Activated CD8-positive, alpha-beta T cell treated with anti-CD3 and anti-CD28 coated beads, Interleukin-2, amount 10 ng/mL, durations not matched to agents 7 days and 5 days (primary cell): ENCODE measurements around the gene TOLLIP. TPM values are rescaled to one million over a fixed set of nuclear protein-coding genes. Genes with fewer than 3 reads are reported as not detected.

Experiments used
- ATAC-seq: fragments of 150-1000 bp; cut with Tn5 transposase; one replicate; pipeline ENCODE4 v1.10.0; 2021; ENCODE audit warnings: moderate library complexity
- CTCF ChIA-PET: fragments of 350-600 bp; sonication (Branson Sonifier 250); formaldehyde crosslinking; loops from one replicate; lab custom pipeline; 2021; ENCODE audit warnings: antibody characterized with exemption; lab: Charles Lee
- POLR2A ChIA-PET: fragments of 350-600 bp; sonication (Branson Sonifier 250); formaldehyde crosslinking; loops from one replicate; lab custom pipeline; 2021; ENCODE audit warnings: antibody characterized with exemption; lab: Charles Lee
- DNase-seq: peaks from one replicate; pipeline ENCODE4 v3.0.0-alpha.2; 2020
- H3K27ac Mint-ChIP-seq: one replicate; pipeline ENCODE4 v1.8.0; 2021; ENCODE audit warnings: mild to moderate bottlenecking, mixed read lengths
- H3K27me3 Mint-ChIP-seq: one replicate; pipeline ENCODE4 v1.8.0; 2021; ENCODE audit warnings: low read depth, mixed read lengths
- H3K36me3 Mint-ChIP-seq: one replicate; pipeline ENCODE4 v1.8.0; 2021; ENCODE audit warnings: low read depth, mixed read lengths
- H3K4me1 Mint-ChIP-seq: one replicate; pipeline ENCODE4 v1.8.0; 2021; ENCODE audit warnings: low read depth, mixed read lengths
- H3K4me3 Mint-ChIP-seq: one replicate; pipeline ENCODE4 v1.8.0; 2021; ENCODE audit warnings: mild to moderate bottlenecking, mixed read lengths
- H3K9me3 Mint-ChIP-seq: one replicate; pipeline ENCODE4 v1.8.0; 2022; ENCODE audit warnings: mixed read lengths; ENCODE audit not compliant: insufficient read depth
- total RNA-seq, 2 experiments: library from RNA; stranded (reverse); gene quantifications; one replicate each; pipeline ENCODE4 v1.2.3, GENCODE V29; 2021

TOLLIP gene
- total RNA-seq, 2 experiments from 2014 or later = 27.1 to 34.3 TPM

DNA sequence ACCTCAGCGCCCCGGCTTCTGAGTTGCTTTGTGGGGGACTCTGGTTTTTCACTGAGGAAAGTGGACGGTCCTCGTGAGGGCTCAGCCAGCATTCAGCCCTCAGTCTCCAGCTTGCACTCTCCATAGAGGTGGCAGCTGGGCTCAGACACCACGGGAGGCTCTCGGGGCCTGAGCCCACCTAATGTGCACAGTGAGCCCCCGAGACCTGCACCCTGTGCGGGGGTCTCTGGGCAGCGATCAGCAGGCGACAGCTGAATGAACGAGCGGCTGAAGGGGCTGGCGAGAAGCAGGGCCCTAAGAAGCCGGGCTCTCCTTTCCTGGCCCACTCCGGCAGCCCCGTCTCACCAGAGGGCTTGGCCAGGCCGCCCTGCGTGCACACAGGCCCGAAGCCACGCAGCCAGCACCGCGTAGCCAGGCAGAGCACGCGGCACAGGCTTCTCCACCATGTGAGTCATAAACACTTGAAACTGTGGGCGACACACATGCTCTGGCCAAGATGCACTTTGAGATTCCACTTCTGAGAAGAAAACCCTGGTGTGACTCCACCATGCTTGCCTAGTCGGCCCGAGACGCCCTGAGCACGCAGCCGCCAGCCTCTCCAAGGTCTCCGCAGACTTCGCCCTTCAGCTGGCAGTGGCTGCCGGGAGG, 28.0 kb downstream of the TOLLIP start:
- Mint-ChIP-seq H3K4me3 (no peak overlapping the region), H3K27ac (no peak overlapping the region), H3K9me3 (no peaks in the 10 kb centered on the region), H3K4me1 (no peaks in the 10 kb centered on the region), H3K36me3 (peaks cover 10% of the 10 kb centered on the region), H3K27me3 (no peaks in the 10 kb centered on the region)
- ATAC-seq (no peak), DNase-seq (no peak)
- ChIA-PET CTCF (no interaction called here), POLR2A (no interaction called here)

DNA sequence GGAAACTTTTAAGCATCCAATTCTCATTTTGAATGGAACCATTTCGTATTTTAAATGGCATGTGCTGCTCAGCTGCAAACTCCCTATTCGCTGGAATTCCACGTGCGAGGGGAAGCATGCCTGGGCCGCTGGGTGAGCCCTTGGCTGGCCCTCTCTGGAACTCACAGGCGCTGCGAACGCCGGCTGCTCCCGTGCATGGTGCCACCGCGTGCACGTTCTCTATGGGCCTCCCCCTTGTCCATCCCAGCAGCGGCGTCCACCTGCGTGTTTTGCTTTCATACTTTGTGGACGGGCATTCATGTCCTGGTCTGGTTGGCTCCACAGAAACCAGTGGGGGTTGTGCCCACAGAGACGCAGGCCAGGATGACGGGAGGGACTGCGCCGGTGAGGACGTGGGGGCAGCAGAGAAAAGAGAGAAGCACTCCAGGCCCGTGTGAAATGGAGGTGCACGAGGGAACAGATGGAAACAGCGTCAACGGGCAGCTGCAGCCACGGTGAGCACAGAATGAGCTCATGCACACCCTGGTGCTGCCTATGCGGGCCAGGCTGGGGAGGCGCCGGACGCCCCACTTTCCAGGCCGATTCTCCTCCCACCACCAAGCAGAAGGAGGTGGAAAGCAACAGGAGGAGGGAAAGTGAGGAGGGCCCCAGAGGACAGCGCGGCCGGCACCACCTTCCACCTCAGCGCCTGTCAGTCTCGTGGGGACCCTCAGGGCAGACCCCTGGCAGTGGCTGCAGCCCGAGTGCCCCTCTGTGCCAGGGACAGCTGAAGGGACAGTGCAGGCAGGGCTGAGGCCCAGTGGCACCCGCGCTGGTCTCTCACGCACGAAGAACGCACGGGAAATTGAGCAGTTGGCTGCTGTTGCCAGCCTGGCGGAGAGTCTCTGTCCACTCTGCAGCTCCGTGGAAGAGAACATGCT, 29.1 kb downstream of the TOLLIP start:
- ChIA-PET CTCF (no interaction called here), POLR2A (no interaction called here)
- H3K4me1 Mint-ChIP-seq = no peaks in the 10 kb centered on the region
- ATAC-seq (no peak), DNase-seq (no peak)
- no peaks in the 10 kb centered on the region for H3K9me3 Mint-ChIP-seq
- H3K4me3 Mint-ChIP-seq = no peak overlapping the region
- no peak overlapping the region for H3K27ac Mint-ChIP-seq
- no peaks in the 10 kb centered on the region for H3K27me3 Mint-ChIP-seq
- H3K36me3 Mint-ChIP-seq = peaks cover 6% of the 10 kb centered on the region

DNA sequence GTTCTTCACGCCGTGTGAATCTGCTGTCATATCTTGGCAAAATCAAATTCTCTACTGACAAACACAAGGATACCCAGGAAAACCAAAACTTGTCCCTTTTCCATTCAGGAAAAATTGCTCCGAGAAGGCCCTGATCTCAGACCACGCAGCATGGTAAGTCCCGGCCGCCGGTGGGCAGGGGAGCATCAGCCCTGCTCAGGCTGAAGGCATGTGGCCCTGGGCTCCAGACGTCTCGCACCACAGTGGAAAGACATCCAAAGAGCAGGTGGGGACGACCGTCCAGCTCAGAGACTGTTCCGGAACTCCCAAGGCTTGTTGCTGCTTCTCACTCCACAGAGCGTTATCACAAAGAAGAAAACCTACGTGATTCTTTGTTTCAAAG, 29.8 kb downstream of the TOLLIP start:
- ATAC-seq (no peak), DNase-seq (no peak)
- POLR2A ChIA-PET = no interaction called here
- H3K27me3 Mint-ChIP-seq = no peaks in the 10 kb centered on the region
- H3K4me3 Mint-ChIP-seq = no peak overlapping the region
- peaks cover 4% of the 10 kb centered on the region for H3K36me3 Mint-ChIP-seq
- CTCF ChIA-PET = no interaction called here
- no peak overlapping the region for H3K27ac Mint-ChIP-seq
- H3K9me3 Mint-ChIP-seq = no peaks in the 10 kb centered on the region
- no peaks in the 10 kb centered on the region for H3K4me1 Mint-ChIP-seq

DNA sequence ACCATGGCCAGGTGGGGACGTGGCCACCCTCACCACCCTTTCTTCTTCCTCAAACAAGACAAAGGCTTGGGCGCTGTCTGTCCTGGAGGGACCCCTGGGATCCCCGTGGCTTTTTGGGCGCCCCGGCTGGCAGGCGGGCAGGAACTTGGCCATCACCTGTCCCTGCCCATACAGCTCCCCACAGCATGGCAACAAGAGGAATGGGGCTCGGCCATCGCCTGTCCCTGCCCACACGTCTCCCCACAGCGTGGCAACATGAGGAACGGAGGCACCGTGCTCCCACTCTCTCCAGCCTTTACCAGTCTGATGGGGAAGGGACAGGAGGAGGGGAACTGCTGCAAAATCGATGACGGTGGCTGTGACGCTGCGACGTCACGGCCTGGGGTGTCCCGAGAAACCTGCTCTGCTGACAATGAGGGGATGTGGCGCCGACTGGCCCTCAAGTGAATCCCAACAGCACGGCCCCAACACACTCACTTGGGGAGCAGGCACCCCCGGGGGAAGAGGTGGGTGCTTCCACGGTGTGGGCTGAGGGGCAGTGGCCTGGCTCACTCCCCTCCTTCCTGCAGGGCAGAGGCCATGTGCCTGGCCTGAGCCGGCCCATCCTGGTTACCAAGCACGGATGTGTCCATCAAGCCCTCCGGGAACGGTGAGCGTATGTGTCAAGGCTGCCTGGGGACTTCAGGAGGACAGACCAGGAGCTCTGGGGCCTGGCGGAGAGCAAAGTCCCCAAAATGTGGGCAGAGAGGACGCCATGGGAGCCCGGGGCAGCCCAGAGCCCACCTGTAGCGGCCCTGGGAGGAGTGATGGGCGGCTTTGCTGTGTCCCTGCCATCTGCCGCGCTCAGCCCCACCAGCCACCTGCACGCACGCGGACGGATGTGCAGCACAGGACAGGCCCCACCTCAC, 30.4 kb downstream of the TOLLIP start:
- Mint-ChIP-seq H3K27me3 (no peaks in the 10 kb centered on the region), H3K9me3 (no peaks in the 10 kb centered on the region), H3K27ac (no peak overlapping the region), H3K4me3 (no peak overlapping the region), H3K36me3 (peaks cover 4% of the 10 kb centered on the region), H3K4me1 (no peaks in the 10 kb centered on the region)
- POLR2A ChIA-PET = no interaction called here
- DNase-seq (no peak), ATAC-seq (no peak)
- CTCF ChIA-PET = no interaction called here

DNA sequence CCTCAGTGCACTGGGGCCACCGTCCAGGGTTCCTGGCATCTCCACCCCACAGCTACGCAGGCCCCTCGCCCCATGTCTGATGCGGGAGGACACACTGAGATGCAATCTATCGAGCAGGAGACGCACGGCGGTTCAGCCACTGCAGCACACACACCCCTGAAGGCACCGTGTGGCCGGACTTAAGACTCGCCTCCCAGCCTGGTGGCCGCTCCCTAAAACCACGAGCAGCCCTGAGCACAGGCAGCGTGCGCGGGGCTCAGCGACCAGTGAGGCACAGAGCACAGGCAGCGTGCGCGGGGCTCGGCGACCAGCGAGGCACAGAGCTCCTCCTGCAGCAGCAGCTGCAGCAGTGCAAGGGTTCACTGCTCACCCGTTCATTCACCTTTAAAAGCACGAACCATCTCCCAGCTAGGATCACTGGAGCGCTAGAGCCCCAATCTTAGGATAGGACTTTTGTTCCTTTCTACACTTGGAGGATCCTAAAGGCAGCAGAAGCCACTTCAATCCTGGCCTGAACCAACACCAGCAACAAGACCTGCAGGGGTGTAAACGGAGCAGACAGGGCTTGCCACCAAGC, 31.4 kb downstream of the TOLLIP start:
- Mint-ChIP-seq H3K36me3 (peaks cover 4% of the 10 kb centered on the region), H3K9me3 (no peaks in the 10 kb centered on the region), H3K4me3 (no peak overlapping the region), H3K27ac (no peak overlapping the region), H3K4me1 (no peaks in the 10 kb centered on the region), H3K27me3 (no peaks in the 10 kb centered on the region)
- ChIA-PET POLR2A (no interaction called here), CTCF (no interaction called here)
- no peak for ATAC-seq
- no peak for DNase-seq

DNA sequence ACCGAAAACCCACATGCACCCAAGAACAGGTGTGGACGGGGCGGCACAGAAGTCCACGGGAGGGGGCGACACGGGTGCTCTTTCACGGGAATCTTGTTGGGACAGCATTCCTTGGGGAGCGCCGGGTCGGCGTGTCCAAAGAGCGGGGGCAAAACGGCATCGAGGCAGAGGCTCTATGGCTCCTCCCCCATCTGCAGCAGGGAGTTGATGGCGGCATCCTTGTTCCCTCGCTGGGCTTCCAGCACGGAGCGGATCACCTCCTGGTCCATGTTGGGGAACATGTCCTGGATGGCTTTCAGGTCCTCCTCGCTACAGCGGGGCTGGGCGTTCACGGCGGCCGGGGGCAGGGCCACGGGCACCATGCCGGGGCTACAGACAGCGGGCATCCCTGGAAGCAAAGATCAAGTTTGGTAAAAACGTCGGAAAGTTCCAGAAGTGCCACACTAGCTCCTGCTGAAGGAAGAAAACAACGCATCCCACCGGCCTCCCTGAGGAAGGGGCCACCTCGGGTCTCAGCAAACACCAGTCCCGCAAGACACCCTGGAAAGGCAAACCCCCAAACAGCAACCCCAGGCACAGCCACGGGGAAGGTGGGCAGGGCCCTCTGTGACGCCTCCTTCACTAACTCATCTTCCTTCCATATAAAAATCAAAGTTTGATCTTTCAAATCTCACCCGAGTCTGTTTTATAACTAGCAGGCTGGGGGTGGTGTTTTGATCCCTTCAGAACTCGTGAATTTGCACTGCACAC, 32.4 kb downstream of the TOLLIP start:
- Mint-ChIP-seq H3K27me3 (no peaks in the 10 kb centered on the region), H3K4me3 (no peak overlapping the region), H3K4me1 (no peaks in the 10 kb centered on the region), H3K9me3 (no peaks in the 10 kb centered on the region), H3K36me3 (peaks cover 3% of the 10 kb centered on the region), H3K27ac (no peak overlapping the region)
- ATAC-seq (no peak), DNase-seq (no peak)
- CTCF ChIA-PET = no interaction called here
- POLR2A ChIA-PET = no interaction called here

DNA sequence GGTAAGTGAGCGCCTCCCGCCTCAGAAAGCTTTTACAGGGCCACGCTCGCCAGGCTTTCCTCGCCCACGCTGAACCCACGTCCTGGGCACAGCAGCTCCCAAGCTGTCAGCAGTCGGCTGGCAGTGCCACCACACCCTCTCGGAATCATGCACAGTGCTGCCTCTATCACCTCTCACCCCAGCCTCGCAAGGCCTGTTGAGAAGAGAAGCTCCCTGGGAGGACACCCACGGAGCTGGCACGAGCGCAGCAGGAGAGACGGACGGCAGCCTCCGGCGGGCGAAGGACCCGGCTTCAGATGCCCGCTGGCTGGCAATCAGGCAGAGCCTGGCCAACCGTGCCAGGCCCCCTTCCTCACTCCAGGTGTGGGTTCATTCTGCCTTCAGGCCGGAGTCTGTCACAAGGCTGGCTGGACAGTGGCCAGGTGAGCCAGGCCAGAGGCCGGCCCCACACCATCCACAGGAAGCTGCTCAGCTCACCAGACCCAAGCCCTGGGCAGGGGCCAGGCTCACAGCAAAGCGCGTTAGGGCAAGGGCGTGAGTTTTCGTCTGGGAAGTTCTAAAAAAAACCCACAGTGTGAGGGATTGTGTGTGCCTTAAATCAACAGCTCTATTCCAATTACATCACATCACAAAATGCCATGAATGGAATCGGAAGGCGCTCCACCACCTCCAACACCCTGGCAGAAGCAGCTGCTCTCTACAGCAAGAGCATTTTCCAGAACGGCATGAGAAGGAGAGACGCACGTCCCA, 33.2 kb downstream of the TOLLIP start:
- no peak overlapping the region for H3K4me3 Mint-ChIP-seq
- no peaks in the 10 kb centered on the region for H3K4me1 Mint-ChIP-seq
- ATAC-seq (no peak), DNase-seq (no peak)
- CTCF ChIA-PET = no interaction called here
- H3K9me3 Mint-ChIP-seq = no peaks in the 10 kb centered on the region
- POLR2A ChIA-PET = no interaction called here
- H3K27me3 Mint-ChIP-seq = no peaks in the 10 kb centered on the region
- no peak overlapping the region for H3K27ac Mint-ChIP-seq
- no peaks in the 10 kb centered on the region for H3K36me3 Mint-ChIP-seq

DNA sequence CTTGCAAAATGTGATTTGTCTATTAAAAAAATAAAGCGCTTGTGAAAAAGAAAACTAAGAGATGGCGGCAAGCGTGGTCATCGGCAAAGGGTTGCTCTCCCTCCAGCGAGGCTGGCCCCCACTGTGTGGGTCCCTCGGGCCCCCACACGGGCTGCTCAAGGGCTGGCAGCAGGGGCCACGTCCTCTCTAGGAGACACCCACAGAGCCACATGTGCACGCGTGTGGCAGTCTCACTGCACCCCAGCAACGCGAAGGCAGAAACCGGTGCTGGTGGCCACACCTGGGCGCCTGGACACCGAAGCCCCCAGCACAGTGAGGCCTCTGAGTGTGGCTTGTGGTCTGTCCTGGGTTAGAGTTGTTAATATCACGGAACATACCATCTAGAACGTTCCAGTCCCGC, 34.4 kb downstream of the TOLLIP start:
- no peaks in the 10 kb centered on the region for H3K9me3 Mint-ChIP-seq
- ATAC-seq (no peak), DNase-seq (no peak)
- no peaks in the 10 kb centered on the region for H3K27me3 Mint-ChIP-seq
- H3K4me1 Mint-ChIP-seq = no peaks in the 10 kb centered on the region
- ChIA-PET CTCF (no interaction called here), POLR2A (interaction anchor here (1.1 kb wide), 1 partner anchor 13 kb away, joined by 4 read pairs; no protein-coding TSS in a partner anchor)
- no peak overlapping the region for H3K27ac Mint-ChIP-seq
- H3K4me3 Mint-ChIP-seq = no peak overlapping the region
- no peaks in the 10 kb centered on the region for H3K36me3 Mint-ChIP-seq

DNA sequence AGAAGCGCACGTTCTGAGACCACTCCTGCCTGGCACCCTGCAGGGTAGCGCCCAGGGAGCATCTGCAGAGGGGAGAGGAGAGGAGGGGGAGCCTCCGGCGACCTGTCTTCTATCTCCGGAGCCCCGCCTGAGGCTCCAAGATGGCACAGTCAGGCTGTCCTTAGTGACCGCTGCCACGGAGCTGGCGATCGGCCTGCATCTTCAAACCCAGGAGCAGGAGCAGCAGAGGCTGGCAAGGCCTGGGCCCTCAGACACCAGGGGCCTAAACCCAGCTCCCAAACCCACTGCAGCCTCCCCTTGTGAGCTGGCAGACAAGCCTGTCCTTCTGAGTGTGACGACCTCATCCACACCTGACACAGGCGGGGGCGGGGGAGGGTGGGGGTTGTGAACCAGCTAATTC, 34.9 kb downstream of the TOLLIP start:
- no peak overlapping the region for H3K4me3 Mint-ChIP-seq

DNA sequence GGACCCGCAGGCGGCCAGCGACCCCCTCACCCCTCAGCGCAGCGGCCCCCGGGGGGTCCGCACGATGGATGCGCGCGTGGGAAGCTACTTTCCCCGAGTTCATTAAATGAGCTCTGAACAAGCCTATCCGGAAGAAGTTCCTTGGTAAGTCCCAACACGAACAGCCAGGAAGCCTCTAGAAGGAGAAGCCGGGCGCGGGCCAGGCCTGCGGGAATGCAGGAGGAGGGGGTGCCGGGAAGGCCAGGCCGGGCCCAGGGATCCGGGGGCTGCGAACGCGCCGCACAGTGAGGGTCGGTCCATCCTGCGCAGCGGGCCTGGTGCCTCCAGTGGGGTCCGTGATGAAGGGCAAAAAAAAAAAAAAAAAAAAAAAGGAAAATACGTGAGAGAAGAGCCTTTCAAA, 36.9 kb downstream of the TOLLIP start:
- no peak overlapping the region for H3K27ac Mint-ChIP-seq
- ChIA-PET CTCF (no interaction called here), POLR2A (no interaction called here)
- no peaks in the 10 kb centered on the region for H3K9me3 Mint-ChIP-seq
- ATAC-seq (no peak), DNase-seq (no peak)
- H3K4me1 Mint-ChIP-seq = no peaks in the 10 kb centered on the region
- H3K36me3 Mint-ChIP-seq = no peaks in the 10 kb centered on the region
- no peak overlapping the region for H3K4me3 Mint-ChIP-seq
- H3K27me3 Mint-ChIP-seq = no peaks in the 10 kb centered on the region

More for the DNA sequence above, 34.9 kb downstream of the TOLLIP start:
- DNase-seq (no peak), ATAC-seq (no peak)
- H3K36me3 Mint-ChIP-seq = no peaks in the 10 kb centered on the region
- ChIA-PET POLR2A (interaction anchor here (1.1 kb wide), 1 partner anchor 12 kb away, joined by 4 read pairs; no protein-coding TSS in a partner anchor), CTCF (no interaction called here)
- H3K27ac Mint-ChIP-seq = no peak overlapping the region
- no peaks in the 10 kb centered on the region for H3K9me3 Mint-ChIP-seq
- H3K27me3 Mint-ChIP-seq = no peaks in the 10 kb centered on the region
- H3K4me1 Mint-ChIP-seq = no peaks in the 10 kb centered on the region
